Measurements from ENCODE around the gene CACNA1I.

GRCh38 chr22:39618996-39619530 is 48.5 kb downstream of the CACNA1I start:
- TF ChIP-seq RFX5 (IDR thresholded peaks at IDR 0.05; ENCODE audit: low read length) (no peak), CTCF (IDR thresholded peaks at IDR 0.05) (no peak), TCF12 (IDR thresholded peaks at IDR 0.05) (no peak), ZBTB33 (IDR thresholded peaks at IDR 0.05; ENCODE audit: borderline replicate concordance, low read depth) (no peak)

Measured in SK-N-SH (cell line).